GM19328 (cell line): ENCODE measurements around the gene SKA2.
"Not testable (repeated sequence)": the region's sequence is repeated elsewhere in the genome, so short reads cannot be mapped to it uniquely, and the experiment has no call there.

Experiments used
- ATAC-seq: cut with Tn5 transposase; IDR thresholded peaks from one replicate; pipeline ENCODE4 v1.9.1; 2021; ENCODE audit warnings: mild to moderate bottlenecking, moderate library complexity; ENCODE audit not compliant: unreplicated experiment

Gene SKA2

GRCh38 chr17:59152925-59153324, 2.1 kb downstream of the SKA2 start:
- no peak for ATAC-seq

DNA sequence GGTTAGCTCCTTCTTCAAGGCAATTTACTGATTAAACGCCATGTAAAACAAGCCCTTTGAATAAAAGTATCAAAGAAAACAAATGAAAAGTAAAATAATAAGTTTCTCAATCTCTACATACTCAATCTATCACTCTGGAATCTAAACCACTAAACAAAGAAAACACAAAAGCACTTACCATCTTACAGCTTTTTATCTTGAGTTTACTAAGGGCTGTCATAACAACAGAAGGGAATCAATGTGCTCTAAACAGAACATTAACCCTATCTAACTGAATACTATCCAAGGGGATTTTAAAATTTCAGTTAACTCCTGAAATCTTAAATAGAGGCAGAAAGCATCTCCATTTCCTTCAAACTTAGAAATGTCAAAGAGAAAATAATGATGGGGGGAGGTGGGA, 3.4 kb downstream of the SKA2 start:
- no peak for ATAC-seq

DNA sequence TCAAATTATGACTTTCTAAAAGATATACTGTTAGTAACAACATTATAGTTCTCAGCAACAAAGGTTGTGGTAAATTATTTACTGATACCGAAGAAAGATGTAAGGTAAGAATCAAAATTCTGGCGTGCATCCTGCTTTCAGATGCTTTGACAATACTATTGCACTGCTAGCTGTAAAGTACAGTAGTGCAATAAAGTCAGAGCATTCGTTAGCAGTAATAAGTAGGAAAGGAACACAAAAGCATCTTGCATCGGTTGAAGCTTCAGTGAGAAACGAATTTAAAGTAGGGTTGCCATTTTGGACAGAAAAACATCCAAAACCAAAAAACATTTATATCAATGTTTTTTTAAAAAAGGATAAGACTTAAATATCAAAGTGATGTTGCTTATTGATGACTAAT, 4.0 kb downstream of the SKA2 start:
- ATAC-seq = no peak

DNA sequence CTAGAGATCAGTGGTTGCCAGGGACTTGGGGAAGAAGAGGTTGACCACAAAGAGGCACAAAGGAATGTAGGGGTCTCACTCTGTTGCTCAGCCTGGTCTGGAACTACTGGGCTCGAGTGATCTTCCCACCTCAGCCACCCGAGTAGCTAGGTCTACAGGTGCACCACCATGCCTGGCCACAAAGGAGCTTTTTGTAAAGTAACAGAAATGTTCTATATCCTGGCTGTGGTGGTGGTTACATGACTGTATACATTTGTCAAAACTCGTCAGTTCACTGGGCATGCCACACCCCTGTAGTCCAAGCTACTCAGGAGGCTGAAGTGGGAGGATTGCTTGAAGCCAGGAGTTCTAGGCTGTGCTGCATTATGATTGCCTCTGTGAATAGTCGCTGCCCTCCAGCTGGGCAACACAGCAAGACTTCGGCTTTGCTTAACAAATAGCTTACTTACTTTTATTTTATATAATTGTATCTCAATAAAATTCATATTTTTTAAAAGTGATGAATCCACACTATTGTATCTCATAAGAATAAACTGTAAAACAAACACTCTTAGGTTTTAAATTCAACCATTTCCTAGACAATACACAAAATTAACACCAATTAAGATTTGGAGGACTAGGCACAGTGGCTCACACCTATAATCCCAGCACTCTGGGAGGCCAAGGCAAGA, 5.0 kb downstream of the SKA2 start:
- no peak for ATAC-seq

DNA sequence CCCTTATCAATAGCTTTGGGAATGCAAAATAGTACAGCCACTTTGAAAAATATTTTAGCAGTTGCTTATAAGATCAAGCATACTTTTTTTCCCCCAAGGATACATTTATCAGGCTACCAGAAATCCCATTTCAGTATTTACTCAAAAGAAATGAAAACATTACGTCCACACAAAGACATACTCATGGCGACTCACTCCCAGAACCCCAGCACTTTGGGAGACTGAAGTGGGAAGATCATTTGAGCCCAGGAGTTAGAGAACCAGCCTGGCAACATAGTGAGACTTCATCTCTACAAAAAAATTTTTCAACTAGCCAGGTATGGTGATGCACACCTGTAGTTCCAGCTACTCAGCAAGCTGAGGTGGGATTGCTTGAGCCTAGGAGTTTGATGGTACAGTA, 5.9 kb downstream of the SKA2 start:
- no peak for ATAC-seq

- no peak for ATAC-seq
These were observed 9.4 kb downstream of the SKA2 start for GRCh38 chr17:59145571-59146096.

DNA sequence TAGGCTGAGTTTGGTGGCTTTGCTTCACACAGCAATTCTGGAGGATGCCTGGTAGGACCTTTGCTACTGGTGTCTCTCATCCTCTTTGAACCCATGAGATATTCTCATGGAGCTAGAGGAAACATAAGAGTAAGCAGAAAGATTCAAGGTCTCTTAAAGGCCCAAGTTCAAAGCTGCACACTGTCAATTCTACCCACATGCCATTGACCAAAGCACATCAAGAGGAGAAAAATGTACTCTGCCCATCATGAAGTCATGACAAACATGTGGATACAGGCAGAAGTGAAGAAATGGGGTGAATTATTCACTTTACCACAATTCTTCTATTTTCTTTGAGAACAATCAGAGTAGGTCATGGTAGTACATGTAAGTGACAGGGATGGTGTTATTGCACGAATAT, 13.1 kb downstream of the SKA2 start:
- no peak for ATAC-seq

DNA sequence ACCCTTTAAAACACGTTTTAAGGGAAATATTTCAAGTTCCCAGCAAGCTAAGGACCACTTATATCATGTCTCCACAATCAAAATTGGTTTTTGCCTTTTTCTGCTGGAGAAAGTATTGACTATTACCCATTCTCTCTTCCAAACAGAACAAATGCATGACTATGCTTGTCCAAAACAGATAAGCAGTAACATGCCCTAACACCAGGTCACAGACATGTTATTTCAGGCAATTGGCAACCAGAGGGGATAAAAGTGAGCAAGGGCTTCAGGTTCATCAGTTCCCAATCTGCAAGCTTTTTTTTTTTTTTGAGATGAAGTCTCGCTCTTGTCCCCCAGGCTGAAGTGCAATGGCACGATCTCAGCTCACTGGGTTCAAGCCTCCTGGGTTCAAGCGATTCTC, 15.0 kb downstream of the SKA2 start:
- no peak for ATAC-seq

DNA sequence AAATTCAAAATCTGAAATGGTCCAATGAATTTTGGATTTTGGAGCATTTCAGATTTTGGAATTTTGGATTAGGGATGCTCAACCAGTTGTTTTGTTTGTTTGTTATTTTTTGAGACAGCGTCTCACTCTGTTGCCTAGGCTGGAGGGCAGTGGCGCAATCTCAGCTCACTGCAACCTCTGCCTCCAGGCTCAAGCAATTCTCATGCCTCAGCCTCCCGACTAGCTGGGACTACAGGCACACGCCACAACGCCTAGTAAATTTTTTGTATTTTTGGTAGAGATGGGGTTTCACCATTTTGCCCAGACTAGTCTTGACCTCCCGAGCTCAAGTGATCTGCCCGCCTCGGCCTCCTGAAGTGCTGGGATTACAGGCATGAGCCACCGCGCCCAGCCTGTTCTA, 16.6 kb downstream of the SKA2 start:
- not testable (repeated sequence) for ATAC-seq

DNA sequence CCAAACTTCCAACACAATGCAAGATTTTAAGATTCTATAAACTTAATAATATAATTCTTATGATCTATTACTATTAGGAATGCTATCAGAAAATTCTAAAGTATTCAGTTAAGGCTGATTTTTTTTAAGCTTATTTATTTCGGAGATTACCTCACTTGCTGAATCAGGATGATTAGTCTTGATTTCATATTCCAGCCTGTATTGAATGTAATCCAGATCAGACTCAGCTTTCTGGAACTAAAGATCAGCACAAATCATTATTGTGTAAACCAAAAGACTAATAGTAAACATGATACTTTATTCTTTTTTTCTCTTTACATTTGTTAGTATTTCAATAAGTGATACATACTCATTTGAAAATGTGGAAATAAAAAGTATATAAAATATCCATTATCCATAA, 23.9 kb downstream of the SKA2 start:
- ATAC-seq = no peak

GRCh38 chr17:59129814-59130213, 25.2 kb downstream of the SKA2 start:
- no peak for ATAC-seq

- no peak for ATAC-seq
These were observed 28.1 kb downstream of the SKA2 start for GRCh38 chr17:59126809-59127417.

- no peak for ATAC-seq
These were observed 30.3 kb downstream of the SKA2 start for GRCh38 chr17:59124665-59125064.

GRCh38 chr17:59121901-59122480, 33.0 kb downstream of the SKA2 start:
- no peak for ATAC-seq

- ATAC-seq = no peak
These were observed 39.5 kb downstream of the SKA2 start for GRCh38 chr17:59115474-59115873.

GRCh38 chr17:59111539-59111938, 43.4 kb downstream of the SKA2 start:
- ATAC-seq = no peak

DNA sequence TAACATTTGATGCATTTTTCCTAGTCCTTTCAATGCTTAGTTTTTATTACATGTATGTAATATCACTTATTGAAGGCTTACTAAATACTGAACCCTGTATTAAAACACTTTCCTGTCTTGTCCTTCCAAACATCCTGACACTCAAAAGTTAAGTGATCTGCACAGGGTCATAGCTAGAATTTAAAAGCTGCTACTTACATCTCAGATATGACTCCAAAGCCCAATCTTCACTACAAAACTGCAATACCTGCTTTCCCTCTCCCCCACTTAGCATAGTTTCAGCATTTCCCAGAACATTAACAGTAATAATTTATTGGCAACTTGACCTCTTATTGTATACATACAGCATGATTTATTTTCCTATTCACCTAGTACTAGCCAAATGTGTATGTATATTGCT, 44.0 kb downstream of the SKA2 start:
- no peak for ATAC-seq

DNA sequence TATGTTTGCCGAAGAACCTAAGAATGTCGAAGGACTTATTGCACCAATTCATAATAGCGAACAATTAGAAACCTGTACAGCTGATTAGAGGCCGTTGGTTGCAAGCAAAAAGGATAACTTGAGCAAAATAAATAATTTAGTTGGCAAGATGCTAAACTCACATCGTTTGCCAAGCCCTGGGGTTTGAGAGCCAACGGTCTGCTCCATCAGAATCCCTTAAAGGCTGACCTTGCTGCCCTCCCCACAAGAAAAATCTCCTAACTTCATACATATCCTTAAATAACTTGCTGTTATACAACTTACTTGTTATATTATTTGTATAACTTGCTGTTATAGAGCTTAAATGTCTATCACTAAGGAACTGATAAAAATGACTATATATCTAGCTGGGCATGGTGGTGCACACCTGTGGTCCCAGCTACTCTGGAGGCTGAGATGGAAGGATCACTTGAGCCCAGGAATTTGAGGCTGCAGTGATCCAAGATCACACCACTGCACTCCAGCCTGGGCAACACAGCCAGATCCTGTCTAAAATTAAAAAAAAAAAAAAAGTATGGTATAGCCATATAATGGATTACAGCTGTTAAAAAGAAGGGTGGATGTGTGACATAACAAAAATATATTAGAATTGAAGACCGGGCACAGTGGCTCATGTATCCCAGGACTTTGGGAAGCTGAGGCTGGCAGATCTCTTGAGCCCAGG, 46.4 kb downstream of the SKA2 start:
- no peak for ATAC-seq

GRCh38 chr17:59107306-59107670, 47.7 kb downstream of the SKA2 start:
- no peak for ATAC-seq

DNA sequence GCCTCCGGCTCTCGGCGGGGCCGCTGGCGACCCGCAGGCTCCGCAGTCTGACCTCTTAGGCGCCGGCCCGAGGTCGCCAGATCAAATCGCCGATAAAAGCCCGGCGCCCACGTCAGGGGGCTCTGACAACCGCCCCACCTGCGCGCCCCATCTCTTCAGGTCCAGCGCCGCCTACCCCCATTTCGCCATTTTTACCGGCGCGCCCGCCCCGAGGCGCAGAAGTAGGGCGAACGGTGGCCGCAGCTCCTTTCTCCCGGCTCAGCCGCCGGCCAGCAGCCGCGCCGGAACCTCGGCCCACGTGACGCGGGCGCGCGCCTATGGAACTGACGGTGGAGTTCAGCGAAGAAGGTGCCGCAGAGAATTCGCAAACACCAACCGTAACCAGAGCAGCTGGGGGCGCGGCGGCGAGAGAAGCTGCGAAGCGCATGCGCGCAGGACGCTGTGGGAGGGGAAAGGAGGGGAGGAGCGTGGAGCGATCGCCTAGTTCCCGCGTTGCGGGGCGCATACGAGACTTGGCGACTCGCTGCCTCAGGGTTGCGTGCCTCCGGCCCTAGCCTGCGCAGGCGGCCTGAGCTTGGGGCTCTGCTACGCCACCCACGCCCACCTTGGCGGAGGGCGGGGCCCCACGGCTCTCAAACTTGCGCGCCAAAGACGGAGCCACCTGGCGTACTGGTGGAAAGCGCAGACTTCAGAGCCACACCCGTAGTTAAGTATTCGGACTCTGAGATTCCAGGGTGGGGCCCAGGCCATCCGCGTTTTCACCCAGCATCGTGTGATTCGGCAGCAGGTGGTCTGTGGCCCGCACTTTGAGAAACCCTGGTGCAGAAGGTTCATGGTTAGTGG, 48.3 kb downstream of the SKA2 start, which contains the start of gene TRIM37:
TSS of gene TRIM37 (minus strand) at position 418 of the 843 bp plus-strand sequence. CDS start 419 bp downstream, outside the sequence.
- ATAC-seq = peak; percentile 90
